PC-3 (cell line): ENCODE measurements around the gene LRRC3B. TPM values are rescaled to one million over a fixed set of nuclear protein-coding genes. Genes with fewer than 3 reads are reported as not detected.

Experiments
- ATAC-seq: fragments of 200-7000 bp; cut with Tn5 transposase; 2 replicates; pipeline ENCODE4 v1.9.1; 2020; ENCODE audit warnings: mild to moderate bottlenecking, moderate library complexity
- BruUV-seq: library from RNA; stranded (reverse); fragments of 400-500 nt; replicated peaks from 2 replicates; lab custom pipeline; 2021; lab: Mats Ljungman, UMichigan
- CTCF ChIA-PET: fragments of 300-600 bp; sonication (Branson Sonifier 250); formaldehyde crosslinking; loops from one replicate; lab custom pipeline; 2022; ENCODE audit warnings: antibody characterized with exemption; lab: Charles Lee
- POLR2A ChIA-PET: fragments of 300-600 bp; sonication (Branson Sonifier 250); formaldehyde crosslinking; loops from one replicate; lab custom pipeline; 2022; ENCODE audit warnings: antibody characterized with exemption; ENCODE audit not compliant: unreplicated experiment; lab: Charles Lee
- DNase-seq: peaks from one replicate; pipeline ENCODE4 v3.0.0-alpha.2; 2015
- H2AFZ ChIP-seq: fragments of 300-600 bp; sonication (generic); 2 replicates; pipeline ENCODE4 v1.6.0; 2016; ENCODE audit warnings: antibody characterized with exemption, low read length
- H3F3A ChIP-seq: fragments of 300-600 bp; sonication (generic); one replicate; pipeline ENCODE4 v1.6.0; 2017; ENCODE audit warnings: antibody characterized with exemption, low read length, control low read depth, mild to moderate bottlenecking; ENCODE audit not compliant: unreplicated experiment
- H3K27ac ChIP-seq: fragments of 300-600 bp; sonication (generic); 2 replicates; pipeline ENCODE4 v1.5.1; 2016; ENCODE audit warnings: mild to moderate bottlenecking, low read length
- H3K27me3 ChIP-seq: fragments of 300-600 bp; sonication (generic); 2 replicates; pipeline ENCODE4 v1.6.1; 2016; ENCODE audit warnings: low read length, mixed read lengths
- H3K36me3 ChIP-seq: fragments of 300-600 bp; sonication (generic); 2 replicates; pipeline ENCODE4 v1.6.1; 2016; ENCODE audit warnings: low read depth, mixed run types, low read length, mixed read lengths
- H3K4me1 ChIP-seq: fragments of 300-600 bp; sonication (generic); 2 replicates; pipeline ENCODE4 v1.5.1; 2016; ENCODE audit warnings: low read length; ENCODE audit not compliant: insufficient read depth
- H3K4me2 ChIP-seq: fragments of 300-600 bp; sonication (generic); 2 replicates; pipeline ENCODE4 v1.6.0; 2016; ENCODE audit warnings: low read length
- H3K4me3 ChIP-seq: fragments of 300-600 bp; sonication (generic); 2 replicates; pipeline ENCODE4 v1.5.1; 2016; ENCODE audit warnings: mild to moderate bottlenecking, low read length, mixed read lengths
- H3K79me2 ChIP-seq: fragments of 300-600 bp; sonication (generic); 2 replicates; pipeline ENCODE4 v1.6.1; 2017; ENCODE audit warnings: low read length, mixed read lengths
- H3K9ac ChIP-seq: fragments of 300-600 bp; sonication (generic); 2 replicates; pipeline ENCODE4 v1.6.0; 2016; ENCODE audit warnings: mild to moderate bottlenecking, low read length
- H3K9me2 ChIP-seq: fragments of 300-600 bp; sonication (generic); replicated peaks from 2 replicates; pipeline ENCODE4 v1.6.1; 2016; ENCODE audit warnings: mixed run types, low read length, mixed read lengths
- H3K9me3 ChIP-seq: fragments of 300-600 bp; sonication (generic); 2 replicates; pipeline ENCODE4 v1.6.1; 2016; ENCODE audit warnings: low read length, mixed read lengths
- H4K20me1 ChIP-seq: fragments of 300-600 bp; sonication (generic); 2 replicates; pipeline ENCODE4 v1.6.1; 2016; ENCODE audit warnings: low read length, mixed read lengths
- EZH2 ChIP-seq: fragments of 300-600 bp; sonication (generic); IDR thresholded peaks from one replicate; pipeline ENCODE4 v1.6.1; 2017; ENCODE audit warnings: antibody characterized with exemption, mild to moderate bottlenecking, low read length; ENCODE audit not compliant: unreplicated experiment
- EZH2phosphoT487 ChIP-seq: fragments of 300-600 bp; sonication (generic); IDR thresholded peaks from 2 replicates; pipeline ENCODE4 v1.6.1; 2018; ENCODE audit warnings: mild to moderate bottlenecking, antibody characterized with exemption, low read length, borderline replicate concordance
- intact Hi-C: fragments of 100-400 bp; cut with micrococcal nuclease; formaldehyde crosslinking; loops from 2 replicates; pipeline ENCODE4 v1.9.0; 2023
- total RNA-seq: library from RNA; depleted of rRNA; stranded (reverse); fragments of >200 nt; gene quantifications from 2 replicates; pipeline ENCODE4 v1.2.3, GENCODE V29; 2014
- TF ChIP-seq, protein P1 (sequence below): fragments of 300-600 bp; sonication (generic); conservative IDR thresholded peaks from 2 replicates; pipeline ENCODE4 v1.5.1; 2017; ENCODE audit warnings: antibody characterized with exemption, low read depth, mild to moderate bottlenecking, low read length

Gene LRRC3B
- total RNA-seq, 1 experiment from 2014 or later: not detected

DNA sequence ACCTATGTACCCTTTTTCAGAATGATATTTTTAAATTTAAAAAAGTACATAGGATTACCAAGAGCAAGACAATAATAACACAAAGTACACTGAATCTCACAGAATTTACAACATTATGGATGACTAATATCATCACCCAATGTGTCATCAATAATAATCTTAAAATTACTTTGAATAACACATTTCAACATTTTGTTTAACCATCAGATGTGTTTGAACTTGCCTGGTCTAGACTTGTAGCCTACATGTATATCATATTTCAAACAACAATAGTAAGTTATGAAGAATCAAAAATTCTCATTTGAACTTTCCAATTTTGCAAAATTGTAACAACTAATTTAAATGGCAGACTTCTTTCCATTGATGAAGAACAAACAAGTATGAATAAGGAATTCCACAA is 15.1 kb downstream of the LRRC3B start:
- no peaks in the 10 kb centered on the region for H3K27me3 ChIP-seq
- no peaks in the 10 kb centered on the region for H3K9me2 ChIP-seq
- ChIA-PET POLR2A (no interaction called here), CTCF (no interaction called here)
- H3K79me2 ChIP-seq: no peaks in the 10 kb centered on the region
- no peaks in the 10 kb centered on the region for H4K20me1 ChIP-seq
- H3K9me3 ChIP-seq: peaks cover 20% of the 10 kb centered on the region; the same call in 1 of the 2 replicates
- H3K4me2 ChIP-seq: no peak overlapping the region
- H3F3A ChIP-seq: no peaks in the 10 kb centered on the region
- no TSS peak for BruUV-seq
- no peak overlapping the region for H3K9ac ChIP-seq
- no peak for ATAC-seq
- H3K27ac ChIP-seq: no peak overlapping the region
- TF ChIP-seq EZH2phosphoT487: no peak
- TF ChIP-seq, protein P1, sequence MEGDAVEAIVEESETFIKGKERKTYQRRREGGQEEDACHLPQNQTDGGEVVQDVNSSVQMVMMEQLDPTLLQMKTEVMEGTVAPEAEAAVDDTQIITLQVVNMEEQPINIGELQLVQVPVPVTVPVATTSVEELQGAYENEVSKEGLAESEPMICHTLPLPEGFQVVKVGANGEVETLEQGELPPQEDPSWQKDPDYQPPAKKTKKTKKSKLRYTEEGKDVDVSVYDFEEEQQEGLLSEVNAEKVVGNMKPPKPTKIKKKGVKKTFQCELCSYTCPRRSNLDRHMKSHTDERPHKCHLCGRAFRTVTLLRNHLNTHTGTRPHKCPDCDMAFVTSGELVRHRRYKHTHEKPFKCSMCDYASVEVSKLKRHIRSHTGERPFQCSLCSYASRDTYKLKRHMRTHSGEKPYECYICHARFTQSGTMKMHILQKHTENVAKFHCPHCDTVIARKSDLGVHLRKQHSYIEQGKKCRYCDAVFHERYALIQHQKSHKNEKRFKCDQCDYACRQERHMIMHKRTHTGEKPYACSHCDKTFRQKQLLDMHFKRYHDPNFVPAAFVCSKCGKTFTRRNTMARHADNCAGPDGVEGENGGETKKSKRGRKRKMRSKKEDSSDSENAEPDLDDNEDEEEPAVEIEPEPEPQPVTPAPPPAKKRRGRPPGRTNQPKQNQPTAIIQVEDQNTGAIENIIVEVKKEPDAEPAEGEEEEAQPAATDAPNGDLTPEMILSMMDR: no peak
- no peak for TF ChIP-seq EZH2
- no peak overlapping the region for H2AFZ ChIP-seq
- H3K4me1 ChIP-seq: no peaks in the 10 kb centered on the region
- no peak for DNase-seq
- H3K36me3 ChIP-seq: no peaks in the 10 kb centered on the region
- H3K4me3 ChIP-seq: no peak overlapping the region
- intact Hi-C loops: no loop called here

DNA sequence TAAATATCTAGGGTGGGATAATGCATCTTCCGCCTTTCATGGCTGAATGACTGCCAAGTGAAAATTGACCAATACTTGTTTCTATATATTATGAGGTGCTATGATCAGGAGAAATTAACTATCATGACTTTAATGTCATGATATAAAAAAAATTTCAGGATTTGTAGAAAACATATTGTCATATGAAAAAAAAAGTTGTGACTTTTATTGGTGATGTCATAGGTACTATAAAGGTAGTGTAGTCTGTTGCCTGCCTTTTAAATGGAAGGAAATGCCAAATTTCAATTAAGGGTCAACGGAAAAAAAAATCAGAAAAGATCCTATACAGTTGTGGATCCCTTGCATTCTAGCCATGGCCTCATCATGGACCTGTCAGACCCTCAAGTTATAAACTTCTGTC is 15.5 kb downstream of the LRRC3B start:
- H3K27me3 ChIP-seq: no peaks in the 10 kb centered on the region
- no peak overlapping the region for H3K27ac ChIP-seq
- no peak overlapping the region for H2AFZ ChIP-seq
- ChIA-PET POLR2A (no interaction called here), CTCF (no interaction called here)
- H3K36me3 ChIP-seq: no peaks in the 10 kb centered on the region
- H3K9me2 ChIP-seq: no peaks in the 10 kb centered on the region
- H3K4me1 ChIP-seq: no peaks in the 10 kb centered on the region
- H4K20me1 ChIP-seq: no peaks in the 10 kb centered on the region
- no peak overlapping the region for H3K4me3 ChIP-seq
- H3K9me3 ChIP-seq: peaks cover 20% of the 10 kb centered on the region; the same call in 1 of the 2 replicates
- no TSS peak for BruUV-seq
- H3K79me2 ChIP-seq: no peaks in the 10 kb centered on the region
- TF ChIP-seq, protein P1: no peak
- no peak for TF ChIP-seq EZH2phosphoT487
- DNase-seq (no peak), ATAC-seq (no peak)
- H3K4me2 ChIP-seq: no peak overlapping the region
- intact Hi-C loops: no loop called here
- no peaks in the 10 kb centered on the region for H3F3A ChIP-seq
- no peak overlapping the region for H3K9ac ChIP-seq

DNA sequence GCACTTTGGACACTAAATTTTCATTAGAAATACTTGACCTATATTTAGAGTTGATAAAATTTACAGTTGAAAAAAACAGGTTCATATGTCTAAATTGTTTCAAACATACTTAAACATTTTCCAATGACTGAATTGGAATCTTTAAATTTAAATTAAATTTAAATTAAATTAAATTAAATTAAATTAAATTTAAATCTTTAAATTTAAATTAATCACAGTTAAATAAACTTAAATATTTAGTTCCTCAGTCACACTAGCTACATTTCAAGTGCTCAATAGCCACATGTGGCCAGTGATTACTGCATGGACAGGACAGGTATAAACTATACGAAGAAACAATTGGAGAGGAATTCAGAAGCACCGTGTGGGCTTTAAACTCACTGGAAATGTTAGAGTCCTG is 16.8 kb downstream of the LRRC3B start:
- H3K79me2 ChIP-seq: no peaks in the 10 kb centered on the region
- peaks cover 24% of the 10 kb centered on the region for H3K9me3 ChIP-seq
- H4K20me1 ChIP-seq: no peaks in the 10 kb centered on the region
- H3K4me3 ChIP-seq: no peak overlapping the region
- H3F3A ChIP-seq: no peaks in the 10 kb centered on the region
- H3K27ac ChIP-seq: no peak overlapping the region
- no peaks in the 10 kb centered on the region for H3K4me1 ChIP-seq
- BruUV-seq: no TSS peak
- H3K4me2 ChIP-seq: no peak overlapping the region
- TF ChIP-seq, protein P1: no peak
- TF ChIP-seq EZH2: no peak
- no peak for TF ChIP-seq EZH2phosphoT487
- H2AFZ ChIP-seq: no peak overlapping the region
- intact Hi-C loops: no loop called here
- POLR2A ChIA-PET: no interaction called here
- DNase-seq (no peak), ATAC-seq (no peak)
- H3K27me3 ChIP-seq: no peaks in the 10 kb centered on the region
- H3K9ac ChIP-seq: no peak overlapping the region
- no peaks in the 10 kb centered on the region for H3K36me3 ChIP-seq
- H3K9me2 ChIP-seq: no peaks in the 10 kb centered on the region
- CTCF ChIA-PET: no interaction called here
